GM12865 (cell line): ENCODE measurements around the gene OR8D4.

ENCODE experiments used
- DNase-seq: peaks from one replicate; pipeline ENCODE4 v3.0.0; 2010; ENCODE audit warnings: low read depth
- H3K4me3 ChIP-seq: 2 replicates; pipeline ENCODE4 v1.5.1; 2011; ENCODE audit warnings: mild to moderate bottlenecking, low read depth, low read length, control low read depth
- TF ChIP-seq, protein P1 (sequence below): IDR thresholded peaks from 2 replicates; pipeline ENCODE4 v1.5.1; 2011; ENCODE audit warnings: low read length, control low read depth, low read depth, inconsistent platforms; ENCODE audit not compliant: insufficient read depth; ENCODE audit errors: missing control alignments

Gene OR8D4

DNA sequence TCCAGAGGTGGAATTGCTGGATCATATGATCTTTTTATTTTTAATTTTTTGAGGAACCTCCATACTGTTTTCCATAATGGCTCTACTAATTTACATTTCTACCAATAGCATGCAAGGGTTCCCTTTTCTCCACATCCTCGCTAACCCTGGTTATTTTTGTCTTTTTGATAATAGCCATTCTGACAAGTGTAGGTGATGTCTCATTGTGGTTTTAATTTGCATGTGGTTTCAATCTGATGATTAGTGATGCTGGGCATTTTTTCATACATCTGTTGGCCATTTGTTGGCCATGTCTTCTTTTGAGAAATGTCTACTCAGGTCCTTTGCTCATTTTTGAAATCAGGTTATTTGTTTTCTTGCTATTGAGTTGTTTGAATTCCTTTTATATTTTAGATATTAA is 22.1 kb downstream of the OR8D4 start:
- TF ChIP-seq, protein P1, sequence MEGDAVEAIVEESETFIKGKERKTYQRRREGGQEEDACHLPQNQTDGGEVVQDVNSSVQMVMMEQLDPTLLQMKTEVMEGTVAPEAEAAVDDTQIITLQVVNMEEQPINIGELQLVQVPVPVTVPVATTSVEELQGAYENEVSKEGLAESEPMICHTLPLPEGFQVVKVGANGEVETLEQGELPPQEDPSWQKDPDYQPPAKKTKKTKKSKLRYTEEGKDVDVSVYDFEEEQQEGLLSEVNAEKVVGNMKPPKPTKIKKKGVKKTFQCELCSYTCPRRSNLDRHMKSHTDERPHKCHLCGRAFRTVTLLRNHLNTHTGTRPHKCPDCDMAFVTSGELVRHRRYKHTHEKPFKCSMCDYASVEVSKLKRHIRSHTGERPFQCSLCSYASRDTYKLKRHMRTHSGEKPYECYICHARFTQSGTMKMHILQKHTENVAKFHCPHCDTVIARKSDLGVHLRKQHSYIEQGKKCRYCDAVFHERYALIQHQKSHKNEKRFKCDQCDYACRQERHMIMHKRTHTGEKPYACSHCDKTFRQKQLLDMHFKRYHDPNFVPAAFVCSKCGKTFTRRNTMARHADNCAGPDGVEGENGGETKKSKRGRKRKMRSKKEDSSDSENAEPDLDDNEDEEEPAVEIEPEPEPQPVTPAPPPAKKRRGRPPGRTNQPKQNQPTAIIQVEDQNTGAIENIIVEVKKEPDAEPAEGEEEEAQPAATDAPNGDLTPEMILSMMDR = no peak
- DNase-seq = no peak
- no peak overlapping the region for H3K4me3 ChIP-seq

DNA sequence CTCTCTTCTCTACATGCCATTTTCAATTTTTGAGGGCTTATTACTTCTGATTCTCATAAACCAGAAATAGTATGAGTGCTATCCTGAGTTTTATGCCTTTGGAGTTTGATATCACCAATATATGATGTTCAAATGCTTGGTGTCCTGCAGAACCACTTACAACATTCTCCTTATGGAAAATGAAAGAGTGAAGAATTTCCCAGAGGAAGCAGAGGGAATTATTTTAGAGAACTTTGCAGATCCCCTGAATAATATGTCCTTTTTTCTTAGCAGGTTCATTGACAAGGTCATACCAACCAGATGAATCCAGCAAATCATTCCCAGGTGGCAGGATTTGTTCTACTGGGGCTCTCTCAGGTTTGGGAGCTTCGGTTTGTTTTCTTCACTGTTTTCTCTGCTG is 37.4 kb downstream of the OR8D4 start, which contains the start of gene OR4D5:
OR4D5 (plus strand) TSS at position 301 of the 400 bp plus-strand sequence; CDS start at position 301, 0 bp downstream.
- no peak within 1 kb of the TSS for H3K4me3 ChIP-seq
- TF ChIP-seq, protein P1 = no peak

DNA sequence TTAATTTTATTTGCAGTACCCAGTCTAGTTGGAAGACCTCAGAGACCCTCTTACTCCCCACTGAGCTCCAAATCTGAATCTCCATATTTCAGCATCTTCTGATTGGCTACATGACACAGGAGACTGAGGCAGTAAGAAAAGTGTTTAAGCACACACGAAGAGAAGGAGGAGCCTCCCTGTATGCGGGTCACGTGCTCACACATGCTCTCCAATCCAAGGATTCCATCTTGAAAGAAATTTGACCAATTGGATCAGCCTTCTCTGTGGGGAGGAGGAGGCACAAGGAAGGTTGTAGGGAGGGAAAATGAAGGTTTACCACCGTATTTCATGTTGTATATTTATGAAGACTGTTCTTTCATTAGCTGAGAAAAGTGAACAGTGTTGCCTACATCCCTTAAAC is 40.4 kb downstream of the OR8D4 start:
- H3K4me3 ChIP-seq = no peak overlapping the region
- no peak for DNase-seq
- TF ChIP-seq, protein P1 = no peak

More for the DNA sequence above, 37.4 kb downstream of the OR8D4 start, which contains the start of gene OR4D5:
- no peak for DNase-seq

GRCh38 chr11:123943738-123944137 is 41.8 kb downstream of the OR8D4 start, which contains the start of gene OR6T1:
TSS of gene OR6T1 (minus strand) at chr11:123943838. CDS start at chr11:123943838, 0 bp downstream.
- TF ChIP-seq, protein P1 = no peak
- DNase-seq = no peak
- no peak within 1 kb of the TSS for H3K4me3 ChIP-seq

DNA sequence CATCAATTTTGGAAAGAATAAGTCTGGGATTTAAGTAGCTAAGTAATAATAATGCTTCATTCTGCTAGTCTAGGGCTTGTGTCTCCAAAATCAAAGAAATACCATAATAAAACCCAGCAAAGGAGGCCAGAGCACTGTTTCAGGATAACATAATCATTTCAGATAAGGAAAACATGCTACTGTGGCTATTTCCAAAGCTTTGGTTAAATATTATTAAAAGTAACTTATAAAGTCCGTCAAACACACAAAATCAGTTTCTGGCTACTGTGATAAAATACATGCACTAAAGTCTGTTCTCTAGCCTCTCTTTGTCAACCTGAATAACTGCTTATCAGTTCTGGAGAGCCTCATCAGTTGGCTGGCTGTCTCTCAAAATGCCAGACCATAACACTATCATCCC is 43.2 kb downstream of the OR8D4 start:
- TF ChIP-seq, protein P1 = no peak
- no peak for DNase-seq
- no peak overlapping the region for H3K4me3 ChIP-seq

GRCh38 chr11:123956752-123957151 is 54.8 kb downstream of the OR8D4 start:
- H3K4me3 ChIP-seq = no peak overlapping the region
- TF ChIP-seq, protein P1 = no peak
- no peak for DNase-seq
